SK-N-SH treated with all-trans-retinoic acid at 6 μM for 48 hours (cell line): ENCODE measurements around the gene MAP7D1.

Experiments used
- ATAC-seq: fragments of 200-7000 bp; cut with Tn5 transposase; 3 replicates; pipeline ENCODE4 v1.9.1; 2020; ENCODE audit warnings: mild to moderate bottlenecking, moderate library complexity
- BACH2 ChIP-seq: fragments of 250-450 bp; sonication (Bioruptor Pico); IDR thresholded peaks from 2 replicates; pipeline ENCODE4 v1.9.0; 2021; ENCODE audit warnings: mild to moderate bottlenecking, borderline replicate concordance
- ESRRG ChIP-seq: fragments of 250-450 bp; sonication (Bioruptor Pico); IDR thresholded peaks from 2 replicates; pipeline ENCODE4 v1.6.1; 2021; ENCODE audit warnings: mild to moderate bottlenecking
- GLIS3 ChIP-seq: fragments of 250-450 bp; sonication (Bioruptor Pico); IDR thresholded peaks from 2 replicates; pipeline ENCODE4 v1.5.0; 2020; ENCODE audit warnings: mild to moderate bottlenecking, moderate library complexity
- ISL1 ChIP-seq: fragments of 250-450 bp; sonication (Bioruptor Pico); IDR thresholded peaks from 2 replicates; pipeline ENCODE4 v2.1.2; 2022; ENCODE audit warnings: mild to moderate bottlenecking, moderate library complexity
- OSR1 ChIP-seq: fragments of 250-450 bp; sonication (Bioruptor Pico); IDR thresholded peaks from 2 replicates; pipeline ENCODE4 v1.8.0; 2022; ENCODE audit warnings: moderate library complexity, mild to moderate bottlenecking, inconsistent platforms
- SNAI2 ChIP-seq: fragments of 250-450 bp; sonication (Bioruptor Pico); IDR thresholded peaks from 2 replicates; pipeline ENCODE4 v1.5.0; 2020; ENCODE audit warnings: mild to moderate bottlenecking, moderate library complexity
- TCF4 ChIP-seq: fragments of 250-450 bp; sonication (Bioruptor Pico); IDR thresholded peaks from 2 replicates; pipeline ENCODE4 v1.8.0; 2021; ENCODE audit warnings: mild to moderate bottlenecking, moderate library complexity, borderline replicate concordance
- TOX ChIP-seq: fragments of 250-450 bp; sonication (Bioruptor Pico); IDR thresholded peaks from 2 replicates; pipeline ENCODE4 v1.8.0; 2021; ENCODE audit warnings: mild to moderate bottlenecking, moderate library complexity, borderline replicate concordance
- ZC3H10 ChIP-seq: fragments of 250-450 bp; sonication (Bioruptor Pico); IDR thresholded peaks from 2 replicates; pipeline ENCODE4 v1.5.1; 2021; ENCODE audit warnings: mild to moderate bottlenecking, moderate library complexity
- ZFP3 ChIP-seq: fragments of 250-450 bp; sonication (Bioruptor Pico); IDR thresholded peaks from 2 replicates; pipeline ENCODE4 v1.5.0; 2020; ENCODE audit warnings: mild to moderate bottlenecking, moderate library complexity
- ZFP30 ChIP-seq: fragments of 450-650 bp; formaldehyde crosslinking; IDR thresholded peaks from 2 replicates; pipeline ENCODE4 v1.5.0; 2022; ENCODE audit warnings: mild to moderate bottlenecking, moderate library complexity
- ZNF70 ChIP-seq: fragments of 450-650 bp; formaldehyde crosslinking; IDR thresholded peaks from 2 replicates; pipeline ENCODE4 v1.5.0; 2020; ENCODE audit warnings: mild to moderate bottlenecking, moderate library complexity
- ZNF8 ChIP-seq: fragments of 450-650 bp; formaldehyde crosslinking; IDR thresholded peaks from 2 replicates; pipeline ENCODE4 v1.5.0; 2020; ENCODE audit warnings: mild to moderate bottlenecking, moderate library complexity
- TF ChIP-seq, protein P1 (sequence below): fragments of 250-450 bp; sonication (Bioruptor Pico); IDR thresholded peaks from 2 replicates; pipeline ENCODE4 v1.5.0; 2020; ENCODE audit warnings: mild to moderate bottlenecking, moderate library complexity
- TF ChIP-seq, protein P2 (sequence below): fragments of 250-450 bp; sonication (Bioruptor Pico); IDR thresholded peaks from 2 replicates; pipeline ENCODE4 v1.5.1; 2021; ENCODE audit warnings: mild to moderate bottlenecking, moderate library complexity
- TF ChIP-seq, protein P3 (sequence below): fragments of 250-450 bp; sonication (Bioruptor Pico); IDR thresholded peaks from 2 replicates; pipeline ENCODE4 v1.5.1; 2020; ENCODE audit warnings: low read depth, mild to moderate bottlenecking, moderate library complexity
- TF ChIP-seq, protein P4 (sequence below): fragments of 250-450 bp; sonication (Bioruptor Pico); IDR thresholded peaks from 2 replicates; pipeline ENCODE4 v1.8.0; 2020; ENCODE audit warnings: mild to moderate bottlenecking, moderate library complexity, borderline replicate concordance

MAP7D1 gene

DNA sequence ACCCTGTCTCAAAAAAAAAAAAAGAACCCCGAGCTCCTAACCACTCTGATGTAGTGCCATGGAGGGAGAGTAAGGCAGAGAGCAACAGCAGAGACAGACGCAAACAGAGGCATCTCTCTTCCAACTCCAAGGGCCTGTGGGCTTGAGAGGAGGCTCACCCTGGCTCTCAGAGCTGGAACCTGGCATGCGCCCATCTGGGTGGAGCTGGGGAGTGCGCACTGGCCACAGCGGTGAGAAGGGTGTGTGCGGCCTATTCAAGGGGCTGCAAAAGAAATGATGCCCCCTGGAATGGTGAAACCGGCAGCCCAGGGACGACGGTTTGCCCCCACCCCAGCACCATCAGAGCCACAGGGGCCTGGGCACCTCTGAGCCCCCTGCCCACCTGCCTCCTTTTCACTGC lies 48.6 kb upstream of the MAP7D1 start (continued):
- TF ChIP-seq, protein P1, sequence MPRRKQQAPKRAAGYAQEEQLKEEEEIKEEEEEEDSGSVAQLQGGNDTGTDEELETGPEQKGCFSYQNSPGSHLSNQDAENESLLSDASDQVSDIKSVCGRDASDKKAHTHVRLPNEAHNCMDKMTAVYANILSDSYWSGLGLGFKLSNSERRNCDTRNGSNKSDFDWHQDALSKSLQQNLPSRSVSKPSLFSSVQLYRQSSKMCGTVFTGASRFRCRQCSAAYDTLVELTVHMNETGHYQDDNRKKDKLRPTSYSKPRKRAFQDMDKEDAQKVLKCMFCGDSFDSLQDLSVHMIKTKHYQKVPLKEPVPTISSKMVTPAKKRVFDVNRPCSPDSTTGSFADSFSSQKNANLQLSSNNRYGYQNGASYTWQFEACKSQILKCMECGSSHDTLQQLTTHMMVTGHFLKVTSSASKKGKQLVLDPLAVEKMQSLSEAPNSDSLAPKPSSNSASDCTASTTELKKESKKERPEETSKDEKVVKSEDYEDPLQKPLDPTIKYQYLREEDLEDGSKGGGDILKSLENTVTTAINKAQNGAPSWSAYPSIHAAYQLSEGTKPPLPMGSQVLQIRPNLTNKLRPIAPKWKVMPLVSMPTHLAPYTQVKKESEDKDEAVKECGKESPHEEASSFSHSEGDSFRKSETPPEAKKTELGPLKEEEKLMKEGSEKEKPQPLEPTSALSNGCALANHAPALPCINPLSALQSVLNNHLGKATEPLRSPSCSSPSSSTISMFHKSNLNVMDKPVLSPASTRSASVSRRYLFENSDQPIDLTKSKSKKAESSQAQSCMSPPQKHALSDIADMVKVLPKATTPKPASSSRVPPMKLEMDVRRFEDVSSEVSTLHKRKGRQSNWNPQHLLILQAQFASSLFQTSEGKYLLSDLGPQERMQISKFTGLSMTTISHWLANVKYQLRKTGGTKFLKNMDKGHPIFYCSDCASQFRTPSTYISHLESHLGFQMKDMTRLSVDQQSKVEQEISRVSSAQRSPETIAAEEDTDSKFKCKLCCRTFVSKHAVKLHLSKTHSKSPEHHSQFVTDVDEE (CRISPR knock-in tag) = no peak
- TF ChIP-seq BACH2 (CRISPR knock-in tag) (no peak), ESRRG (no peak)
- TF ChIP-seq, protein P2, sequence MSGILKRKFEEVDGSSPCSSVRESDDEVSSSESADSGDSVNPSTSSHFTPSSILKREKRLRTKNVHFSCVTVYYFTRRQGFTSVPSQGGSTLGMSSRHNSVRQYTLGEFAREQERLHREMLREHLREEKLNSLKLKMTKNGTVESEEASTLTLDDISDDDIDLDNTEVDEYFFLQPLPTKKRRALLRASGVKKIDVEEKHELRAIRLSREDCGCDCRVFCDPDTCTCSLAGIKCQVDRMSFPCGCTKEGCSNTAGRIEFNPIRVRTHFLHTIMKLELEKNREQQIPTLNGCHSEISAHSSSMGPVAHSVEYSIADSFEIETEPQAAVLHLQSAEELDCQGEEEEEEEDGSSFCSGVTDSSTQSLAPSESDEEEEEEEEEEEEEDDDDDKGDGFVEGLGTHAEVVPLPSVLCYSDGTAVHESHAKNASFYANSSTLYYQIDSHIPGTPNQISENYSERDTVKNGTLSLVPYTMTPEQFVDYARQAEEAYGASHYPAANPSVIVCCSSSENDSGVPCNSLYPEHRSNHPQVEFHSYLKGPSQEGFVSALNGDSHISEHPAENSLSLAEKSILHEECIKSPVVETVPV = no peak

DNA sequence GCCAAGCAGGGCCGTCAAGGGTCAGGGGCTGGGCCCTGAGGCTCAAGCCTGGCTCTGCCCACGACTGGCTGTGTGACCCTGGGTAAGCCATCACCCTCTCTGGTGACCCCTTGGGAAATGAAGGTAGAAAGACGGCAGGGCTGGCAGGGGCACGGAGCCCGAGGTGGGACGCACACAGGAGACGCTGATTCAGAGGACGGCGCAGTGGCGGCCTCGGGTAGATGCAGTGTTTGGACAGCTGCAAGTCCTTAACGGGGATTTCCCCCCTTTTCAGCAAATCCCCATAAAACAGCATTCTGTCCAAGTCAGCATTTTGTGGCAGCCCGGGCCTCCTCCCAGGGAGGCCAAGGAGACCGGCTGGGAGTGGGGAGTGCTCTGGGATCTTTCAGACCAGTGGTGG lies 47.6 kb upstream of the MAP7D1 start:
- no peak for ATAC-seq
- TF ChIP-seq ZNF70 = no peak
- no peak for TF ChIP-seq ZNF8
- no peak for TF ChIP-seq GLIS3 (CRISPR knock-in tag)
- no peak for TF ChIP-seq ZC3H10 (CRISPR knock-in tag)
- no peak for TF ChIP-seq ISL1 (CRISPR knock-in tag)
- TF ChIP-seq ZFP30 (CRISPR knock-in tag) = no peak
- TF ChIP-seq TOX = no peak
- TF ChIP-seq ZFP3 = no peak
- TF ChIP-seq, protein P1 (CRISPR knock-in tag) = no peak
- TF ChIP-seq TCF4 (CRISPR knock-in tag) = no peak
- TF ChIP-seq, all 23 proteins: peak for 0

DNA sequence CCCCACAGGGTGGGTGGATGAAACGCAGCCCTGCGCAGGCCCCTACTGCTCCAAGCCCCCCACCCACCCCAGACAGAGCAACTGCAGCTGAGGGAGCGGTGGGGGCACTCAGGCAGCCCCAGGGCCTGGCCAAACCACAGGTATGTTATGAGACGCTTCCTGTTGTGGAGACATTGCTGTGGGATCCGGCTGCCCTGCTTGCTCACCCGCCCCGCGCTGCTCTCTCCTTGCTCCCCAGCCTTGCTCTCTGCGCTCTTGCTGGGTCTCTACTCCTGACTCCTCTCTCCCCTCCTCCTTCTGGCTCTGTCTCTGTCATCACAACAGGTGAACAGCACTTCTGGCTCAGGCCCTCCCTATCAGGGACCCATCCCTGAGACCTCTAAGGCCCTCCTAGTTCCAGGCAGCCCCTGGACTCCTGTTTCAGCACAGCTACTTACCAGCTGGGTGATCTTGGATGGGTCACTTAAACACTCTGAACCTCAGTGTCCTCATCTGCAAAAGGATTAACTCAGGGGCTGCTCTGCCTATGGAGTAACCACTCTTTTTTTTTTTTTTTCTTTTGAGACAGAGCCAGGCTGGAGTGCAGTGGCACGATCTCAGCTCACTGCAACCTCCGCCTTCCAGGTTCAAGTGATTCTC lies 46.8 kb upstream of the MAP7D1 start:
- TF ChIP-seq, protein P3, sequence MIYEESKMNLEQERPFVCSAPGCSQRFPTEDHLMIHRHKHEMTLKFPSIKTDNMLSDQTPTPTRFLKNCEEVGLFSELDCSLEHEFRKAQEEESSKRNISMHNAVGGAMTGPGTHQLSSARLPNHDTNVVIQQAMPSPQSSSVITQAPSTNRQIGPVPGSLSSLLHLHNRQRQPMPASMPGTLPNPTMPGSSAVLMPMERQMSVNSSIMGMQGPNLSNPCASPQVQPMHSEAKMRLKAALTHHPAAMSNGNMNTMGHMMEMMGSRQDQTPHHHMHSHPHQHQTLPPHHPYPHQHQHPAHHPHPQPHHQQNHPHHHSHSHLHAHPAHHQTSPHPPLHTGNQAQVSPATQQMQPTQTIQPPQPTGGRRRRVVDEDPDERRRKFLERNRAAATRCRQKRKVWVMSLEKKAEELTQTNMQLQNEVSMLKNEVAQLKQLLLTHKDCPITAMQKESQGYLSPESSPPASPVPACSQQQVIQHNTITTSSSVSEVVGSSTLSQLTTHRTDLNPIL (CRISPR knock-in tag) = no peak
- TF ChIP-seq, protein P1 (CRISPR knock-in tag) = no peak
- TF ChIP-seq, protein P2 = no peak
- TF ChIP-seq, protein P4, sequence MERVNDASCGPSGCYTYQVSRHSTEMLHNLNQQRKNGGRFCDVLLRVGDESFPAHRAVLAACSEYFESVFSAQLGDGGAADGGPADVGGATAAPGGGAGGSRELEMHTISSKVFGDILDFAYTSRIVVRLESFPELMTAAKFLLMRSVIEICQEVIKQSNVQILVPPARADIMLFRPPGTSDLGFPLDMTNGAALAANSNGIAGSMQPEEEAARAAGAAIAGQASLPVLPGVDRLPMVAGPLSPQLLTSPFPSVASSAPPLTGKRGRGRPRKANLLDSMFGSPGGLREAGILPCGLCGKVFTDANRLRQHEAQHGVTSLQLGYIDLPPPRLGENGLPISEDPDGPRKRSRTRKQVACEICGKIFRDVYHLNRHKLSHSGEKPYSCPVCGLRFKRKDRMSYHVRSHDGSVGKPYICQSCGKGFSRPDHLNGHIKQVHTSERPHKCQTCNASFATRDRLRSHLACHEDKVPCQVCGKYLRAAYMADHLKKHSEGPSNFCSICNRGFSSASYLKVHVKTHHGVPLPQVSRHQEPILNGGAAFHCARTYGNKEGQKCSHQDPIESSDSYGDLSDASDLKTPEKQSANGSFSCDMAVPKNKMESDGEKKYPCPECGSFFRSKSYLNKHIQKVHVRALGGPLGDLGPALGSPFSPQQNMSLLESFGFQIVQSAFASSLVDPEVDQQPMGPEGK (CRISPR knock-in tag) = peak; percentile 60; the same call in 1 of the 2 replicates
- TF ChIP-seq ZFP30 (CRISPR knock-in tag) (no peak), OSR1 (CRISPR knock-in tag) (no peak), ZFP3 (no peak), GLIS3 (CRISPR knock-in tag) (no peak), SNAI2 (CRISPR knock-in tag) (no peak)
- TF ChIP-seq, all 23 proteins: peak for 1
- peak; percentile 92 for ATAC-seq
